Measurements from ENCODE around the gene GUCY2F.

DNA sequence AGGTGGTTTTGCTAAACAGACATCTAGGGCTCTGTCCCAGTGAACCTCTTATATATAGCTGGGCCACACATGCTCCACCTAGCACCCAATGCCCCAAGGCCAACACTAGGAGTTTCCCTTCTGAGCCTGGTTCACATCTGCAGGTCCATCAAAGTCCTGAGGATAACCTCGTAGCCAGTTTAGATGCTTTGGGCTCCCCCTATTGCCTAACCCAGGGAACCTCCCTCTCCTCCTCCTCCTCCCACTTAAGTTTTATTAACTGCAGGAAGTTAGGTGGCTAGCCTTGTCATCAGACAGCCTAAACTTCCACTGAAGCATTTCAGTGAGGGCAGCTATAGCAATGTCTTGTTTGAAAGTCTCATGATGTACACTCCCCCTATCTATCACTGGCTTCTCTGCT lies 88.0 kb downstream of the GUCY2F start:
- TF ChIP-seq, protein P1, sequence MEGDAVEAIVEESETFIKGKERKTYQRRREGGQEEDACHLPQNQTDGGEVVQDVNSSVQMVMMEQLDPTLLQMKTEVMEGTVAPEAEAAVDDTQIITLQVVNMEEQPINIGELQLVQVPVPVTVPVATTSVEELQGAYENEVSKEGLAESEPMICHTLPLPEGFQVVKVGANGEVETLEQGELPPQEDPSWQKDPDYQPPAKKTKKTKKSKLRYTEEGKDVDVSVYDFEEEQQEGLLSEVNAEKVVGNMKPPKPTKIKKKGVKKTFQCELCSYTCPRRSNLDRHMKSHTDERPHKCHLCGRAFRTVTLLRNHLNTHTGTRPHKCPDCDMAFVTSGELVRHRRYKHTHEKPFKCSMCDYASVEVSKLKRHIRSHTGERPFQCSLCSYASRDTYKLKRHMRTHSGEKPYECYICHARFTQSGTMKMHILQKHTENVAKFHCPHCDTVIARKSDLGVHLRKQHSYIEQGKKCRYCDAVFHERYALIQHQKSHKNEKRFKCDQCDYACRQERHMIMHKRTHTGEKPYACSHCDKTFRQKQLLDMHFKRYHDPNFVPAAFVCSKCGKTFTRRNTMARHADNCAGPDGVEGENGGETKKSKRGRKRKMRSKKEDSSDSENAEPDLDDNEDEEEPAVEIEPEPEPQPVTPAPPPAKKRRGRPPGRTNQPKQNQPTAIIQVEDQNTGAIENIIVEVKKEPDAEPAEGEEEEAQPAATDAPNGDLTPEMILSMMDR (IDR thresholded peaks at IDR 0.05; ENCODE audit: low read depth, low read length) = peak; percentile 9
- TF ChIP-seq POLR2A (IDR thresholded peaks at IDR 0.05; ENCODE audit: extremely low read depth, insufficient read length) (no peak), MYC (IDR thresholded peaks at IDR 0.05; ENCODE audit: low read depth, low read length) (no peak)
- TF ChIP-seq, protein P2, sequence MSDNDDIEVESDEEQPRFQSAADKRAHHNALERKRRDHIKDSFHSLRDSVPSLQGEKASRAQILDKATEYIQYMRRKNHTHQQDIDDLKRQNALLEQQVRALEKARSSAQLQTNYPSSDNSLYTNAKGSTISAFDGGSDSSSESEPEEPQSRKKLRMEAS (IDR thresholded peaks at IDR 0.05; ENCODE audit: low read depth, low read length) = no peak

Measured in NB4 (cell line).